NCI-H345 treated with DMSO at 0.1 percent for 48 hours (cell line): Measurements from ENCODE around the gene KRT82.

ENCODE experiments used
- DNase-seq: peaks from one replicate; lab custom pipeline; 2025; ENCODE audit not compliant: unreplicated experiment; lab: John Stamatoyannopoulos, UW

The KRT82 gene

GRCh38 chr12:52436000-52436827, 30.1 kb upstream of the KRT82 start:
- no peak for DNase-seq

DNA sequence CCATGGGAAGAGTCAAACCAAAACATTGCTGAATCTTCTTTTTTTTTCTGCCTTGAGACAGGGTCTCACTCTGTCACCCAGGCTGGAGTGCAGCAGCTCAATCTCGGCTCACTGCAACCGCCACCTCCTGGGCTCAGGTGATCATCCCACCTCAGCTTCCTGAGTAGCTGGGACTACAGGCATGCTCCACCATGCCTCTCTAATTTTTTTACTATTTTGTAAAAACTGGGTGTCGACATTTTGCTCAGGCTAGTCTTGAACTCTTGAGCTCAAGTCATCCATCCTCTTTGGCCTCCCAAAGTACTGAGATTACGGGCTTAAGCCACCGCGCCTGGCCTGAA, 29.5 kb upstream of the KRT82 start:
- no peak for DNase-seq

DNA sequence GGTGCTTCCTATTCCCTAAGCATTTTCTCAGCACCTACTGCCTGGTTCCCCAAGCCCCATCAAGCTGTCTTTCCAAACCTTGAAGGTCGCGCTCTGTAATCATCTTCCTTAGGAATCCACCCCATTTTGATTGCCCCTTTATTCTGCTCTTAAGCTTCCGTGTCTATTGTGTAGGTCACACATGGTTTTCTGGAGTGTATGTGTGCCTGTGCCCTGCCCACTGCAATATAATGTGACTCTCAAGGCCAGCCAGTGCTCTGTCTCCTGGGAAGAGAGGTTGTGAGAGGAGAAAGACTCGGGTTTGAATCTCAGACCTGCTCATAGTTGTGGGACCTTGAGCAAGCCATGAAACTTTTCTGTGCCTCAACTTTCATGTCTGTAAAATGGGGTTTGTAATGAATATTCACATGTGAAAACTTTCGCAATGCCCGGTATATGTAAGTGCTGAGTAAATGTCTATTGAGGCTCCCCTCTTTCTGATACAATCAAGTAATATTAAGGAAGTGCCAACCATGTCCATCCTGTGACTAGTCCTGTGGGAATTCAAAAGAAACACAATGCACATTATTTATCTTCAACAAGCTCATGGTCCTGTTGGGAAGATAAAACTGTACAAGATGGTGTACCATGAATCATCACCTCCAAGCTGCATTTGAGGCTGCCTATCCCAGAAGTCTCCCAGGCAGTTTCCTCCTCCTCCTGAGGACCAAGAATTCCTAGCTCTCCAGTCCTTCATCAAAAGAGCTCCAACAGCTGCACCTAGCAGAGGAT, 28.8 kb upstream of the KRT82 start:
- DNase-seq: no peak

- DNase-seq: no peak
These were observed 28.1 kb upstream of the KRT82 start, which contains the start of gene KRT75 for GRCh38 chr12:52434081-52434733. Gene KRT75 (minus strand): TSS chr12:52434371. CDS start chr12:52434304, 67 bp downstream.

GRCh38 chr12:52433501-52434080, 27.5 kb upstream of the KRT82 start:
- no peak for DNase-seq

- no peak for DNase-seq
These were observed 26.5 kb upstream of the KRT82 start for GRCh38 chr12:52432559-52433207.

GRCh38 chr12:52428121-52428520, 22.0 kb upstream of the KRT82 start:
- DNase-seq: no peak

GRCh38 chr12:52427083-52427482, 20.9 kb upstream of the KRT82 start:
- DNase-seq: no peak

DNA sequence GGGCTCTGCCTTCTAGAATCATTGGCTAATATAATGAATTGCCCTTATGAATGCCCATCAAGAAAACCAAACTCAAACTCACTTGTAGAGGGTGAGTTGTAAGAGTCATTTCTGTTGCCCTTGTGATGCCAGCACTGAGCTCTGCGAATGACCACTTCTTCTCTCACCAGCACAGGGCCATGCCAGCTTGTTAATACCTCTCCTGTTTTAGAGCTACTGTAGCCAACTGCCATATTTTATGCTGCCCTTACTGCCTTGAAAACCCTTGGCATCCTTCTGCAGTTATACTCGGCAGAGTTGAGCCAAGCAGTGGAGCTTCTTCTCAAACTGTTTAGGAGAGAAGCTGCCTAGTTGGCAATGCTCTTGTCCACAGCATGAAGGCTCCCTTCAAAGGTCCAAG, 19.9 kb upstream of the KRT82 start:
- no peak for DNase-seq

DNA sequence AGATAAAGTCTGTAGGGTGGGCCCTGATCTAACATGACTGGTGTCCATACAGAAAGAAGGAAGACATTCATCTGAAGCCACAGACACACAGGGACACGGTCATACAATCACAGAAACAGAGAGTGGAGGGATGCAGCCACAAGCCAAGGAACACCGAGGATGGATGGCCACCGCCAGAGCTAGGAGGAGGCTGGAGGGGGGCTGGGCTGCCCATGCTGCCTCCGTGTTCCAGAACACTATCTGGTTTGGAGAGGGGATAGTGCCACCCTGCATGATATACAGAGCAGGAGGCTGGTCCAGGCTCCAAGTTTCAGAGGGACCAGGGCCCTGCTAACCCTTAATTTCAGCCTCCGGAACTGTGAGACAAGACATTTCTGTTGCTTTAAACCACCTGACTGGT, 19.3 kb upstream of the KRT82 start:
- DNase-seq: no peak

GRCh38 chr12:52423661-52424500, 17.7 kb upstream of the KRT82 start:
- DNase-seq: peak; percentile 8

DNA sequence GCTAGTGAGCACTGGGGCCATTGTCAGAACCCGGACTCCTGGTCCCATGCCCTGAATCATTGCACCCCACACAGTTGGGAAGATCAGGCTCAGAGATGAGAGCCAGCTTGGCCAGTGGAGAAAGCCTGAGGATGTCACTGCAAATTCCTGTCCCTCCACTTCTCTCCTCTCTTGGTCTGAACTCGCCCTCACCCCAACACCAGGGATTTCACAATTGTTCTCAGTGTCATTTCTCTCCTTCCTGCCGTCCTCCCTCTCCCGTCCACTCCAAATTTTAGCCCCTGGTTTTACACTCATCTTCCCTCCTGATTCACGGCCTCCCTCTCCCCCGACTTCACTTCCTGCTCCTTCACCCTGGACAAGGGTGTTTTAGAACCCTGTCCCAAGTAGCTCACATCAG, 16.9 kb upstream of the KRT82 start:
- no peak for DNase-seq

GRCh38 chr12:52419656-52420055, 13.5 kb upstream of the KRT82 start:
- no peak for DNase-seq

DNA sequence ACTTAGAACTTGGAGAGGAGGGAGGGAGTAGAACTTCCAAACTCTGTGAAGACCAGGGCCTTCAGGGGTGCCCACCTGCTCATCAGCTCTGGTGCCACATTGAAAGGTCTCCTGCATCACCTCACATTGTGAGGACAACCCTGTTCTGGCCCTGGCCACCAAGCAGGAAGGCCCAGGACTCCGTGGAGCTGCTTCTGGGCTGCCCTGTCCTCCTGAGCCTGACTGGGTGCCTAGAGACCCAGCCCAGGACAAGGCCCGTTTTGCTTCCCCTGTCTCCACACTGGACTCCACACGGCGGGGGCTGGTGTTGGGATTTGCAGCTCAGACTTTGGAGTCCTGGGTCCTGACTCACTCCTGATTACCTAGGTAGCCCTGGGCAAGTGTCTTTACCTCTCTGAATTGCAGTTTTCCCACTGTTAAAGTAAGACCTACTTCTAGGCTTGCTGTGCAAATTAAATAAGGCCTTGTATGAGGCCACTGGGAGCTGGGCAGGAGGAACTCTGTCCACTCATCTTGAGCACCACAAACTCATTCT, 12.5 kb upstream of the KRT82 start:
- no peak for DNase-seq

DNA sequence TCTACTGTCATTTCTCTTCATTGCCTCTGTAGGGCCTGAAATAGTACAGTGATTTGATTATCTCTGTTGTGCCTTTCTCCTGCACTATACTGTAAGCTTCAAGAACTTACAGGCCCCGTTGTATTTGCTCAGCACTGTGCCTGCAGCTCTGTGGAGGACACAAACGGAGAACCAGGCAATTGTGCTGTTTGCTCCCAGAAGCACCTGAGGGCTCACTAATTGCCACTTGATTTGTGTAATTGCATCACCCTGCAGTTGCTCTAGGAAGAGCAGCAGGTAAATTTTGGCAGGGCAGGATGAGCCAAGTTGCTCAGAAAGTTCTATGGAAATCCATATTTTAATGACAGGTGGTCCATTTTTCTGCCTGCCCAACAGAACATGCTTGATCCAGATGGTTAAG, 11.6 kb upstream of the KRT82 start:
- DNase-seq: peak; percentile 41

DNA sequence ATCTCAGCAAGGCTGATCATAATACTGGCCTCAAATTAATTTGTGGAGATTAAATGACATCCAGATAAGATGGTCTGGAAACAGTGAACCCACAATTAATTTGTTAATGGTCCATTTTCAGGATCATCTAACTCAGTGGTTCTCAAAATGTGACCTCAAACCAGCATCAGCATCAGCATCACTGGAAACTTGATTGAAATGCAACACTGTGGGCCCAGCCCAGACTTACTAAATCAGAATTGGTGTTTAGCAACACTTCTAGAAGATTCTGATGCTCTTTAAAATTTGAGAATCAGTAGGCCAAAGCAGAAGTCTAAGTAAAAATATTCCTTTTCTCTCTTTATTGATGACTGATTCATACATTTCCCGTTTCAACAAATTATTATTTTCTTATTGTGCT, 10.7 kb upstream of the KRT82 start:
- DNase-seq: no peak

DNA sequence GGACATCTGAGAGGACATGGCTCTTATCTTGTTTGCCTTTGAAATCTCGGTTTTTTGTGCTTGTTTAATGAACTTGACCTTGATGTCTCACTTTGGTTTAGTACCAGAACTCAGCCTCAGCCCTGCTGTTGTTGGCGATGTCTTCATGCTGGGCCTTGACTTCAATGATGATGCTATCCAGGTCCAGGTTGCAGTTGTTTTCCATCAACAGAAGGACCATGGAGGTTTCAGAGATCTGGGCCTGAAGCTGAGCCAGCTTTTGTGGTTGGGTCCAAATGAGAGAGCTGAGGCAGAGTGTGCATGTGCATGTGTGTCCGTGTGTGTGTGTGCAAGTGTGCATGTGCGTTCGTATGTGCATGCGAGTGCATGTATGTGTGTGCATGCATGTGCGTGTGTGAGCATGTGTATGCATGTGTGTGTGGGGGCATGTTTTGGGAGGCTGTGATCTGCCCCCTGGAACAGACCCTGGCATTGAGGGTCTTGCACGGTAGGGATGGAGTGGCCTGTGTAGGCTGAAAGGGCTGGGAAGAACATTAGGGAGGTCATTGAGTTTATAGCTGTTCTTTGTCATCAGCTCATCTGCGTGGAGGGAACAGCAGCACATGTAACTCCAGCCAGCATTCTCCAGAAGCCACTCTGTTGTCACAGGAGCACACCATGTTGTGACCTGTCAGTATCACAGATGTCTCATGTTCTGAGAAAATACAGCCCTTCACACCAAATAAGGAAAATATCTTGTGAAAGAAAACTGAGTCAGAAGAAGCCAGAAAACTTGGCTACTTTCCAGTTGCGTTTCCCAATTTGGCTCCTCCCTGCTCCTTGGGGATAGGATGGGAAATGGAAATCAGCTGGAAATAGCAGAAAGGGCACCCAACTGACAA, 10.0 kb upstream of the KRT82 start:
- no peak for DNase-seq

DNA sequence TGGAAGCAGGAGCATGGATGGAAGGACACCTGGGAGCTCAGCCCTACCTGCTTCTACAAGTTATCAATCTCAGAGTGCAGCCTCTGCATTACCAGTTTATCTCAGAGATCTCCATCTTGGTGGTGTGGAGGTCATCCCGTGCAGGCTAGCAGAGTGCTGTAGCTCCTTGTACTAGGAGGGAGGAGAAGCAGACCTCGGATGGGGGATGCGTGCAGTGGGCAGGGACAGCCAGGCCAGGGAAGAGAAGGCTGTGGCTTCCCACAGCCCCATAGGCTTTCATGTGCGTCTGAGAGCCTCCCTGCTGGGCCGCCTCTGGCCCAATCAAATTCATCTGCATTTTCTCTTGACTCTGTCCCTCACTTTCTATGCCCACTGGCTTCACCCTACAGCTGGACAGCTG, 8.8 kb upstream of the KRT82 start:
- DNase-seq: no peak

GRCh38 chr12:52413782-52414345, 7.7 kb upstream of the KRT82 start:
- DNase-seq: no peak
